ENCODE measurements around the gene SUN5.

The SUN5 gene

DNA sequence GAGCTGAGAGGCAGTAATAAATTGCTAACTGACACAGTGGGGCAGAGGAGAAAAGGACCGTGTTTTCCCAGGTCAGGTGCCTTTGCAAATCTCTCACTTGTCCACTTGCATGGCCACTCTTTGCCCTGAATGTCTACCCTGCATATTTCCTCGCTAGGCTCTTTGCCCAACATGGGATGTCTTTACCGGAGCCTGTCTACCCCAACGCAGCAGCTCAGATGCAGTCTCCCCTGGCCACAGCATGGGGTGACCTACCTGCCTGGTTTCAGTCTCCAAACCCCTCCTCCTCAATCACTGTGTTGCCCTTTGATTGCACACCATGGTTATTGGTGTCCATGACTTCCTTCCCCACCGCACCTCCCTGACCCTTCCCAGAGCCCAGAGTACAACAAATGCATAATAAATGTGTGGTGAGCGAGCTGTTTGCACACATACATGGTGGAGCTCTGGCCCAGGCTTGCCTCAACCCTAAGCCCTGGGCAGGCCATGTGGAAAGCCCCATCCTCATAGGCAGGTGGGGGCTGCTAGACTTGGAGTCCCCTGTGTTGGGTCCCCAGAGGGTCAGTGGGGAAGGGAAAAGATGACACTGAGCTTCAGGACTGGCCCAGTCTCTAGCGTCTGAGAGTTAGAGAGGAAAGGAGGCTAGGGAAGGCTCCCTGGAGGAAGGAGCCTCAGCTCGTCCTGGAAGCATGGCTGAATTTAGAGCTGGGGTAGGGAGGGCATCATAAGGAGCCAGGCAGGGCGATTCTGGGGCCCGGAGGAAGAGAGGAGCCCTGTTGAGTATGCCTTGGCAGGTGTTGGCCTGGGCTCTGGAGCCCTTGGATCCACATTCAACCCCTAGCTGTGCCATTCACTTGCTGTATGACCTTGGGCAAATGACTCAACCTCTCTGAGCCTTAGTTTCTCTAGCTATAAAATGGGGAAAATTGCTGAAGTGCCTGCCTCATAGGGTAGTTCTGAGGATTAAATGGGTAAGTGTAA is 22.8 kb upstream of the SUN5 start:
- DNase-seq (ENCODE audit: low read depth in 2 of 3, low spot score in 2 of 3), result no peak

- no peak for DNase-seq (ENCODE audit: low read depth in 2 of 3, low spot score in 2 of 3)
These were observed 22.0 kb upstream of the SUN5 start for GRCh38 chr20:33026072-33026778.

DNA sequence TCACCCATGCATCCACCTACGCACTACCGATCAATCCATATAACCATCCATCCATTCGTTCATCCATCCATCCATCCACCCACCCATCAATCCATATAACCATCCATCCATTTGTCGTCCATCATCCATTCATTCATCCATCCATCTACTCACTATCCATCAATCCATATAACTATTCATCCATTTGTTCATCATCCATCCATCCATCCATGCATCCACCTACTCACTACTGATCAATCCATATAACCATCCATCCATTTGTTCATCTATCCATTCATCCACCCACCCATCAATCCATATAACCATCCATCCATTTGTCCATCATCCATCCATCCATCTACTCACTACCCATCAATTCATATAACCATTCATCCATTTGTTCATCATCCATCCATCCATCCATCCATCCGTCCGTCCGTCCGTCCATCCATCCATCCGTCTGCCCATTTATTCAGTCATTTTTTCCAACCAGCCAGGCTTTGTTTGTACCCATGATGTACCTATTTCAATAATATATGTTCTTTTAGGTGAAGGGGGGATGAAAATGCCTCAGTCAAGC is 21.2 kb upstream of the SUN5 start:
- no peak for DNase-seq (ENCODE audit: low read depth in 2 of 3, low spot score in 2 of 3)

GRCh38 chr20:33024609-33025317 is 20.5 kb upstream of the SUN5 start:
- DNase-seq (ENCODE audit: low read depth in 2 of 3, low spot score in 2 of 3), result no peak

GRCh38 chr20:33024243-33024560 is 20.0 kb upstream of the SUN5 start:
- DNase-seq (ENCODE audit: low read depth in 2 of 3, low spot score in 2 of 3), result no peak

GRCh38 chr20:33023439-33024242 is 19.4 kb upstream of the SUN5 start:
- no peak for DNase-seq (ENCODE audit: low read depth in 2 of 3, low spot score in 2 of 3)

DNA sequence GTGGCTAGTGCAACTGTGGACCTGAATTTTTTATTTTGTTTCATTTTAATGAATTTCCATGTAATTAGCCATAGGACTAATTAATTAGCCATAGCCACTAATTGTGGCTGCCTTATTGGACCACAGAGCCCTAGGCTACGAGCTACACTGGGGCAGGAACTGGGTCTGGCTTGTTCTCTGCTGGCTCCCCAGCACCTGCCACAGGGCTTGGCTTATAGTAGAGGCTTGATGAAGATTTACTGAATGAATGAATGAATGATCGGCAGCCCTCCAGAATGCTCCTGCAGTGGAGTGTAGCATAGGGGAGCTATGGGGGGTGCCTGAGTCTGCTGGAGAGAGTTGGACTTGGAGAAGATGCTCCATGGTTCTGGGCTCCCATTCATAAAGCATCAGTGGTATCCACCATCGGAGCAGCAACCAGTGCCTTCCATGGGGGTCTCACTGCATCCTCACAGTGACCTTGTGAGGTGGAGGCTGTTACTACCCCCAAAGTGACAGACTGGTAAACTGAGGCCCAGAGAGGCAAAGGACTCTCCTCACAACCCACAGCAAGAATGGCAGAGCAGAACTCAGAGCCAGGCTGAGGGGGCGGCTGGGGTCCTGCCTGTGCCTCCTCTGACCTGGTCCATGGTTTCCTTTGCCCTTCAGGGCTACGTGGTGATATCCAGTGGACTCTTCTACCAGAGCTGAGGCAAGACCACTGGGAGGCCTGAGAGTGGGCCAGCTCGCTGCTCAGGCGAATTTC is 18.6 kb upstream of the SUN5 start:
- DNase-seq (ENCODE audit: low read depth in 2 of 3, low spot score in 2 of 3), result no peak

GRCh38 chr20:33022289-33022688 is 18.1 kb upstream of the SUN5 start:
- DNase-seq (ENCODE audit: low read depth in 2 of 3, low spot score in 2 of 3), result no peak

DNA sequence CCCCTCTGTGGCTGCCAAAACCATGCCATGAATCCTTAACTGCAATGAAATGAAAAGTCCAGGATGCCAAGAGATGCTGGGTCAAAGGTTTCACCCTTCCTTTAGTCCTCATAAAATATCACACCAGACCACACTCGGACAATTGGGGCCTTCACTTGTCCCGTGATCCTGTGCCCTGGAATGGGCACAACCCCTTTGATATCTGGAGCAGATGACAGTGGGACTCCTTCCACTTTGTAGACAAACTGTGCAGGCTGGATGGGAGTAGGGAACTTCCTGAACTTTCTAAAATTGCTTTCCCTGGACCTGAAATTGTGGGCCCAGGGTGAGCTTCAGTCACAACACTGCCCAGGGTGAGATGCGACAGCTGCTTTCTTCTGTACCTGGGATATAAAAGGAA is 17.6 kb upstream of the SUN5 start:
- no peak for DNase-seq (ENCODE audit: low read depth in 2 of 3, low spot score in 2 of 3)

DNA sequence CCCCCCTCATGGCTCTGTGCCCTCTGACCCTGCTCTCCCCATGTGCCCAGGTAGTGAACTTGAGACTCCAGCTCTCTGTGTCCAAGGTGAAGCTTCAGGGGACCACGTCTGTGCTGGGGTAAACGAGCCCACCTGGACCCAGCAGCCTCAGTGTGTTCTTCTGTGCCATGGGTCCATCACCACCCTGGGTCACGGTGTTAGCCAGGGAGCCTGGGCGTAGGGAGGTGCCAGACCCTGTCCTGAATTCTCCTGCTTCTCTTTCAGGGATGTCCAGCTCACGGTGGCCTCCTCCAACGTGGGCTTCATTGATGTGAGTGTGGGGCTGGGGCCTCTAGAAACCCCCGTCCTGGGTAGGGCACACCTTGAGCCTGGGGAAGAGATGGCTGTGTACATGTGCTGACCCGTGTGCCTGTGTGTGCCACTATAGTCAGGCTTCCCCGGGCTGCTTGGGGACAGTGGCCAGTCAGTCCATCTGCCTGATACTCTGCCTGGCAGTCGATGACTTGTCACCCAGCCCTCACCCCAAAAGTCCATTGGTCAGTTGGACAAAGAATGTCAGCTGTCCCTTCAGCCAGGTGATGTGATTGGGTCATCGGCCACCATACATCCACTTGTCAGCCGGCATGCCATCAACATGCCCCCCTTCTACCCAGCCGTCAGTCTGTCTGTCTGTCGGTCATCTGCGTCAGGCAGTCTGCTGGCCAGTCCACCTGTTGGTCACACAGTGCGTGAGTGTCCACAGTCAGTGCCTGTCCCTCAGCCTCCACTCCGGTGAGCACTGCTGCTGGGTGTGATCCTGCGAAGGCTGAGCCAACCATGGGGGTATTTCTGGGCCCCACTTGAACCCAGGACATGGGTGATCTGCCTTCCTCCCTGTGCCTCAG is 16.3 kb upstream of the SUN5 start:
- no peak for DNase-seq (ENCODE audit: low read depth in 2 of 3, low spot score in 2 of 3)

GRCh38 chr20:33019465-33020277 is 15.4 kb upstream of the SUN5 start:
- no peak for DNase-seq (ENCODE audit: low read depth in 2 of 3, low spot score in 2 of 3)

DNA sequence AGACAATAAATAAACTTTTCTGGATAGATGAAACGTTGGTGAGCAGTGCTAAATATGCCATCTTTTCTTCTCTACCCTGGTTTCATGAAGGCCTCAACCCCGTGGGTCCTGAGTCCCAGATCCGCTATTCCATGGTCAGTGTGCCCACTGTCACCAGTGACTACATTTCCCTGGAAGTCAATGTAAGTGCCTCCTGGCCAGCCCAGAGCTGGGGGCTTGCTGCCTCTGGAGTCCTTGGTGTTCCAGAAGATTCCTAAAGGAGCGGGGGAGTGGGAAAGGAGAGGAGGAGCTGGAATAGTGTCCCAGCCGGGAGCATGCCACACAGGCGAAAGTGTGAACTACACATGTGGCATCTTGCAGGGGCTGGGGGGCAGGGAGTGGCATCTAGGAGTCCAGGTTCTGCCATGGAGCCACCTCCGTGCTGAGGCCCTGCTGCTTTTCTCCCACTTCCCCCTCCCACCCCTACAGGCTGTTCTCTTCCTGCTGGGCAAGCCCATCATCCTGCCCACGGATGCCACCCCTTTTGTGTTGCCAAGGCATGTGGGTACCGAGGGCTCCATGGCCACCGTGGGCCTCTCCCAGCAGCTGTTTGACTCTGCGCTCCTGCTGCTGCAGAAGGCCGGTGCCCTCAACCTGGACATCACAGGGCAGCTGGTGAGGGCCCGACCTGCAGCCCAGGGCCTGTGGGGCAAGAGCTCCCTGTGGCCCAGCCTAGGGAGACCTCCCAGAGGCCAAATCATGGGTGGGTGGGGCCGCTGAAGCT is 14.1 kb upstream of the SUN5 start:
- DNase-seq (ENCODE audit: low read depth in 2 of 3, low spot score in 2 of 3), result no peak

DNA sequence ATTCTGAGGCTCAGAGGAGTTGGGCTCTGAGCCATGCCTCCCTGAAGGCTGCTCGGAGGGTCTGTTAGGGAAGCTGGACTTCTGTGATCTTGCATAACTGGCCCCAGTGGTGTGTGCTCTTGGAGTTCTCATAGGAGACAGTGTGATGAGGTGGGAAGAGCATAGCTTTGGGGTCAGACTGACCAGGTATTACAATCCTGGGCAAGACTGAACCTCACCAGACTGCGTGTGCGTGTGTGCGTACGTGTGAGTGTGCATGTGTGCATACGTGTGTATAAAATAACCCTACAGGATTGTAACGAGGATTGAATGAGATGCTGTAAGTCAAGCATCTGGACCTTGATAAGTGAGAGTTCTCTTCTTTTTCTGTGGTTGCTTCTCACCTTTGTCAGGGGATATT is 13.3 kb upstream of the SUN5 start:
- DNase-seq (ENCODE audit: low read depth in 2 of 3, low spot score in 2 of 3), result no peak

- DNase-seq (ENCODE audit: low read depth in 2 of 3, low spot score in 2 of 3), result no peak
These were observed 12.4 kb upstream of the SUN5 start for GRCh38 chr20:33016581-33017109.

GRCh38 chr20:33015700-33016580 is 11.7 kb upstream of the SUN5 start:
- DNase-seq (ENCODE audit: low read depth in 2 of 3, low spot score in 2 of 3), result no peak

- DNase-seq (ENCODE audit: low read depth in 2 of 3, low spot score in 2 of 3), result no peak
These were observed 10.9 kb upstream of the SUN5 start for GRCh38 chr20:33015114-33015484.
